Testis (tissue), 2 donors: ENCODE measurements around the gene CUBN.

ENCODE experiments used
- POLR2A ChIP-seq: fragments of 450-650 bp; IDR thresholded peaks from one replicate; pipeline ENCODE4 v1.6.1; 2017; ENCODE audit warnings: antibody characterized with exemption, mild to moderate bottlenecking, moderate library complexity
- TF ChIP-seq, protein P1 (sequence below), 3 experiments: fragments of 450-650 bp in 2 of 3; fragments of 200-600 bp in 1 of 3; sonication (generic) in 1 of 3; IDR thresholded peaks; one replicate each; pipeline ENCODE4 v1.5.1; 2016 to 2019; ENCODE audit warnings: antibody characterized with exemption in 3 of 3, mild to moderate bottlenecking in 2 of 3, moderate library complexity in 1 of 3

DNA sequence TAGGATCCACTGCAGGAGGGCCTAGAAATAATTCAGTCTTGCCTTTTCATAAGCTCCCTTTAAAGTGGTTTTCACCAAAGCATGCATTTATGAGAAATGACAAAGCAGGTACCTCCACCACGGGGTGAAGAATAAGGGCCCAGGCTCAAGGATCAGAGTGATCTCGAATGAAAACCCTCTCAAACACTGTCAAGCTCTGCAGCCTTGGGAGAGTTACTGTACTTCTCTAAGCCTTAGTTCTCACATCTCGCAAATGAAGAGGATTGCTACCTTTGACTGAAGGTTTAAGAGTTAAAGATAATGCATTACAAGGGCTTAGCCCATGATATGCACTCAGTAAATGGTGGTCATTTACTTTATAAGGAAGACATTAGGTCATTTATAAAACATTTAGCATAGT, 81.7 kb downstream of the CUBN start:
- TF ChIP-seq, protein P1, sequence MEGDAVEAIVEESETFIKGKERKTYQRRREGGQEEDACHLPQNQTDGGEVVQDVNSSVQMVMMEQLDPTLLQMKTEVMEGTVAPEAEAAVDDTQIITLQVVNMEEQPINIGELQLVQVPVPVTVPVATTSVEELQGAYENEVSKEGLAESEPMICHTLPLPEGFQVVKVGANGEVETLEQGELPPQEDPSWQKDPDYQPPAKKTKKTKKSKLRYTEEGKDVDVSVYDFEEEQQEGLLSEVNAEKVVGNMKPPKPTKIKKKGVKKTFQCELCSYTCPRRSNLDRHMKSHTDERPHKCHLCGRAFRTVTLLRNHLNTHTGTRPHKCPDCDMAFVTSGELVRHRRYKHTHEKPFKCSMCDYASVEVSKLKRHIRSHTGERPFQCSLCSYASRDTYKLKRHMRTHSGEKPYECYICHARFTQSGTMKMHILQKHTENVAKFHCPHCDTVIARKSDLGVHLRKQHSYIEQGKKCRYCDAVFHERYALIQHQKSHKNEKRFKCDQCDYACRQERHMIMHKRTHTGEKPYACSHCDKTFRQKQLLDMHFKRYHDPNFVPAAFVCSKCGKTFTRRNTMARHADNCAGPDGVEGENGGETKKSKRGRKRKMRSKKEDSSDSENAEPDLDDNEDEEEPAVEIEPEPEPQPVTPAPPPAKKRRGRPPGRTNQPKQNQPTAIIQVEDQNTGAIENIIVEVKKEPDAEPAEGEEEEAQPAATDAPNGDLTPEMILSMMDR (IDR thresholded peaks at IDR 0.05): no peak
- TF ChIP-seq POLR2A: no peak
